ENCODE results near the gene HTR3C. TPM values are rescaled to one million over a fixed set of nuclear protein-coding genes. Genes with fewer than 3 reads are reported as not detected.

Gene HTR3C
- polyA plus RNA-seq, 10 donors: not detected

GRCh38 chr3:184085389-184085852 is 32.6 kb downstream of the HTR3C start:
- DNase-seq: no peak

- DNase-seq: no peak
These were observed 39.4 kb downstream of the HTR3C start for GRCh38 chr3:184092199-184092598.

GRCh38 chr3:184096811-184097383 is 44.0 kb downstream of the HTR3C start, which contains the start of gene HTR3E:
HTR3E (plus strand) TSS chr3:184097064; CDS start chr3:184097530, 466 bp downstream.
- no peak for DNase-seq

GRCh38 chr3:184097556-184097955 is 44.7 kb downstream of the HTR3C start:
- no peak for DNase-seq

GRCh38 chr3:184099806-184100686 is 47.2 kb downstream of the HTR3C start:
- DNase-seq: no peak

Other genes starting within 250 kb of the HTR3C start
- 10 to 100 TPM in 9 of 10 donors, 1 to 10 TPM in 1; 9.4 to 31.4 (median 23.4) TPM for gene MAP6D1, start 227.5 kb upstream of the HTR3C start, polyA plus RNA-seq (ENCODE audit: insufficient read length in 10 of 10)
- 10 to 100 TPM; 25.0 to 39.7 (median 31.6) TPM for gene PARL, start 168.2 kb upstream of the HTR3C start, polyA plus RNA-seq (ENCODE audit: insufficient read length in 10 of 10)
- gene ABCC5, start 35.2 kb upstream of the HTR3C start, polyA plus RNA-seq (ENCODE audit: insufficient read length in 10 of 10): 10 to 100 TPM; 17.1 to 40.2 (median 24.6) TPM
- gene HTR3D, start 21.3 kb upstream of the HTR3C start, polyA plus RNA-seq (ENCODE audit: insufficient read length in 10 of 10): not detected
- gene HTR3E, start 44.0 kb downstream of the HTR3C start, polyA plus RNA-seq (ENCODE audit: insufficient read length in 10 of 10): not detected
- gene EIF2B5, start 82.3 kb downstream of the HTR3C start, polyA plus RNA-seq (ENCODE audit: insufficient read length in 10 of 10): 10 to 100 TPM; 30.4 to 42.6 (median 35.5) TPM
- gene DVL3, start 102.3 kb downstream of the HTR3C start, polyA plus RNA-seq (ENCODE audit: insufficient read length in 10 of 10): 10 to 100 TPM; 67.8 to 98.1 (median 76.6) TPM
- 100 to 1,000 TPM; 185 to 233 (median 199) TPM for gene AP2M1, start 121.8 kb downstream of the HTR3C start, polyA plus RNA-seq (ENCODE audit: insufficient read length in 10 of 10)
- gene ABCF3, start 133.2 kb downstream of the HTR3C start, polyA plus RNA-seq (ENCODE audit: insufficient read length in 10 of 10): 10 to 100 TPM; 38.3 to 52.9 (median 44.8) TPM
- gene VWA5B2, start 176.5 kb downstream of the HTR3C start, polyA plus RNA-seq (ENCODE audit: insufficient read length in 10 of 10): under 1 TPM in 9 of 10 donors, not detected in 1; 0.24 to 0.84 (median 0.48) TPM
- 10 to 100 TPM; 19.3 to 25.0 (median 21.2) TPM for gene ALG3, start 195.9 kb downstream of the HTR3C start, polyA plus RNA-seq (ENCODE audit: insufficient read length in 10 of 10)
- gene EEF1AKMT4, start 196.6 kb downstream of the HTR3C start, polyA plus RNA-seq (ENCODE audit: insufficient read length in 10 of 10): 1 to 10 TPM in 8 of 10 donors, under 1 TPM in 2; 0.67 to 2.3 (median 1.5) TPM
- gene CAMK2N2, start 208.5 kb downstream of the HTR3C start, polyA plus RNA-seq (ENCODE audit: insufficient read length in 10 of 10): under 1 TPM in 4 of 10 donors, not detected in 6; 0.10 to 0.22 (median 0.13) TPM
- under 1 TPM in 1 of 10 donors, not detected in 9; 0.16 TPM for gene ECE2, start 223.0 kb downstream of the HTR3C start, polyA plus RNA-seq (ENCODE audit: insufficient read length in 10 of 10)
- gene PSMD2, start 246.2 kb downstream of the HTR3C start, polyA plus RNA-seq (ENCODE audit: insufficient read length in 10 of 10): 100 to 1,000 TPM; 149 to 175 (median 165) TPM

Data from muscle of back (tissue), 11 donors.